Medulla oblongata (tissue), 1 donor: ENCODE data around the gene SCAI.
"Not testable (repeated sequence)": the region's sequence is repeated elsewhere in the genome, so short reads cannot be mapped to it uniquely, and the experiment has no call there.

Experiments used
- DNase-seq: peaks from one replicate; pipeline ENCODE4 v3.0.0-alpha.2; 2015; ENCODE audit errors: extremely low spot score

Gene SCAI

DNA sequence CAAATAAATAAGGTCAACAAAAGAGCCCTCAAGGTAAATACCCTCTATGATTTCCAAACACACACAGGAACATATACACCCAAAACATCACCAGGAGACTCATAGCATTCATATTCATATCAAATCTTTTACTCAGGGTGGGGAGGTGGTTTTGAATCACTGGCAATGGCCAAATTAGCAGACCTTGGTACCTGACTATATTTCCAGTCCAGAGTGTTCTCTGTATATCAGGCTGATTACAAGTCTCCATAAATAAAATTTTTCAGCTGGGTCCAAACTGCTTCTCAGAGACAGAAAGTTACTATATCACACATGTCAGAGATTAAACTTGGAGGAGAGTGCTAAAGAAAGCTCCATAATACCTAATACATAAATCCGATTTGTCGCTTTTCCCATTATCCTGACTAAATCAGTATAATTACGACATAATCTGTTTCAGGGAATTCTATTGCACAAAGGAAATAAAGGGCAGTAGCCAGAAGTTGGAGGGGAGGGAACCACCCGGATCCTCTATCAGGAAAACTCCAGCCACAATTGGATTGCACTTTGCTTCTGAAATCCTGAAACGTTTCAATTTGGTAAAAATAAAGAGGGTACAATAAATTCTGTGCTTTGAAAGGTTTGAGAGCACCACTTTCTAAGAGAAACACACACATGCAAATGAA, 195.5 kb downstream of the SCAI start:
- no peak for DNase-seq

DNA sequence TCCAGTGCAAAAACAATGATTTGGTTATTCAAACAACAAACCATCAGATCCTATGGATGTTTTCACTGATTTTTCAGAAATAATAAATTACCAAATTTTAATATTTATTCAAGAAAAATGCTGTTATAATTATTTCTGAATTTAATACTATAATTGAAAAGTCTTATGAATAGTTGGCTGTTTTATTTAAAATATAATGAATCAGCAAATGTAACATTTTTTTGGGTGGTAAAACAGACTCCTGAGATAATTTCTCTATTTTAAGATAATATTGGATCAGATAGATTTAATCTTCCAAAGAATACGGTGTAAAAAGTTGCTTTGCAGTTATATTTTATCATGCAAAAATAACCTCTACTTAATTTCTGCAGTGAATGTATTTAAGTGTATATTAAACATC, 197.2 kb downstream of the SCAI start:
- no peak for DNase-seq

DNA sequence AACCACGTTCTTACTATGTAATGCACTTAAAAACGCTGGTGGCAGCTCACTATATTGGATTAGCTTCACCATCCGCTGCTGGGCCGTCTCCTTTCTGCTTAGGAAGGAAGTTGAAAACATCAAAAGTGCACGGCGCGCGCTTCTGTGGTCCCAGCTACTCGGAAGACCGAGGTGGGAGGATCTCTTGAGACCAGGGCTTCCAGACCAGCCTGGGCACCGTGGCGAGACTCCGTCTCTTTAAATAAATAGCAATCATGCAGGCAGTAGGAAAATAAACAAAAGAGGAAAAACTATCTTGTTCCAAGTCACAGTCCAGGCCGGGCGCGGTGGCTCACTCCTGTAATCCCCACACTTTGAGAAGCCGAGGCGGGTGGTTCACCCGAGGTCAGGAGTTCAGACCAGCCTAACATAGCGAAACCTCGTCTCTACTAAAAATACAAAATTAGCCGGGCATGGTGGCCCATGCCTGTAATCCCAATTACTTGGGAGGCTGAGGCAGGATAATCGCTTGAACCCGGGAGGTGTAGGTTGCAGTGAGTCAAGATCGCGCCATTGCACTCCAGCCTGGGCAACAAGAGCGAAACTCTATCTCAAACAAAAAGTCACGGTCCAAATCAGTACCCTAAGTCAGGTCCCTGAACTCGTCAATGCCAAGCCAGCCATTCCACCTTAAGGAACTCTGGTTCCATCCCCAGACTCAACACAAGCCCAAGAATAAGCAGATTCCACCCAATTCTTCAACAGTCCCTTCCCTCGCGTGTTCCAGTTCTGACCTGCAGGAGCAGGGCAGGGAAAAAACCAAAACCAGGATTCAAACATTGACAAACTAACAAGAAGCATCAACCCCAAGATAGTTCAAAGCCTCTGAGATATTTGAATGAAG, 201.4 kb downstream of the SCAI start:
- DNase-seq = peak; percentile 53

DNA sequence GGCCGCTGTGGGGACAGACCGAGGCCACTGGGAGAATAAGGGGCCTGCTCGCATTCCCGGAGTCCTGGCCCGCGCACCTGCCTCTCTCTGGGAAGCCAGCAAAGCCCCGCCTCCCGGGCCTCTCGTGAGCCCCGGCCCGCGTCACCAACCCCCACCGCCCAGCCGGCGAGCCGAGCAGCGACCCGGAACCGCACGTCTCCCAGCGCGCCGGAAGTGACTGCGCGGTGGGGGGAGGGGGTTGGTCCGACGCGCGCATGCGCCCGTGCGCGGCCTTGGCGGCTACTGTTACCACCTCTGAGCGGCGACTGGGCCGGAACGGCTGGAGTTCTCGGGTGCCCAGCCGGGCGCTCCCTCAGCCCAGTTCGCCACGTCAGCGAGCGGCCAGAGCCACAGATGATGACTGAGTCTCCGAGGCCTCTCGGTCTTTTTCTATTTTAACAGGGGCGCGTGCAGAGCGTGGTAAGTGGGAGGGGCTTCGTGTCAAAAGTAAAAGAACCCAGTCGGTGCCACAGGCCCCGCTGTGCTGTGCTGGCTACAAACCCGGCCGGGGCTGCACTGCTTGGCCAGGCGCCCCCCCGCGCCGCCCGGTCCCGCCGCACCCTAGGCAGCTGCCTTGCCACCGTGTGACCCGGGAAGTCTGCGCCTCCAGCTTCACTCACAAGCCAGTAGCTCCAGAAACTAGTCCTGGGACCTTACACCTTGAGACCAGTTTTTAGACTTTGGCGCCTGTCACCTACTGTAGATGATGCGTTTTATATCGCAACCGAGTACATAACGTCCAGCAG, 202.2 kb downstream of the SCAI start, which contains the start of gene GOLGA1:
Gene GOLGA1 (minus strand): TSS at position 190 of the 785 bp plus-strand sequence. CDS start 2,372 bp downstream, outside the sequence.
- DNase-seq = peak; percentile 93

DNA sequence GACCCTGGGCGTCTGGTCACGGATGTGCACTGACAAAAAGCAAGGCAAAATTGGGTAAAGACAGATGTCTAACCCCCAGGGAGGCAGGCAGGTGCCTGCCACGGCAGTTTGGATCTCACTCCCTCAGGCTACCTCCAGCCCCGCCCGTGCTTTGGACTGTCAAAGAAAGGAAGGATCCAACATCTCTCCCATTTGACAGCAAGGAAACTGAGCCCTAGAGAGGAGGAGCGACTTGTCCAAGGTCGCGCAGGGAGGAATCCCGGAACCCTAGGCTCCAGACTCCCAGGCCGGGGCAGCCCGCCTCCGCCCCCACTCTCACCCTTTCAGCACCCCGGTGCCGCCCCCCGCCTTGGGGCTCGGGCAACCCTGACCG, 202.8 kb downstream of the SCAI start:
- no peak for DNase-seq

DNA sequence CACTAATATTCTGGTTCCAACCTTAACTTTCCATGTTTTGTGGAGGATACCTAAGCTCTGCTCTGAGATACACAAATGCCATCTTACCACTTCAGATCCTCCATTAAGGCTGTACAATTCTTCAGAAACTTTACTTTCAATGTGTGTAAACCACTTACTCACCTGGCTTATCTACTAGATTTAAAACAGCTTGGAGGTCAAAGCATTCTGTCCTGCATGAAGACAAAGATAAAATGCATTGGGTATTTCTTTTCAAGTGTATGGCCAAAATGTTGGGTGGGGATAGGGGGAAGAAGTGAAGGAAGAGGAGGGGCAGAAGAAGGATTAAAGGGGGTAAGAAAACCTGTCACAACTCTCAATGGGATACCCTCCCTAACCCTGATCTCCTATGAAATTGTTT, 203.4 kb downstream of the SCAI start:
- DNase-seq = no peak

DNA sequence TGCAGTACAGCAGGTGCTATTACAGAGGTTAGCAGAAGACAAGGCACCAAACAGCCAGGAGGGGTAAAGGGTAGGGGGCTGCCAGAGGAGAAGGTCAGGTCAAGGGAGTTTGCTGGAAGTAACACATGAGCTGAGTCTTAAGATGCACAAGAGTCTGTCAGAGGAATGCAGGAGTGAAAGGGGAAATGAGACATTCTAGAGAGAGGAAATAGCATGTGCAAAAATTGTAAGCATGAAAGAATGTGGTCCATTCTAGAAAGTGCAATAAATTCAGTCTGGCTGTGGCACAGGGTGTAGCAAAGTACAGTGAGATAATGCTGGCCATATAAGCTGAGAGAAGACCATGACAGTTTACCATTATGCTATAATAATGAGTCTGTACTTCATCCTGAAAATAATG, 209.0 kb downstream of the SCAI start:
- DNase-seq = no peak

DNA sequence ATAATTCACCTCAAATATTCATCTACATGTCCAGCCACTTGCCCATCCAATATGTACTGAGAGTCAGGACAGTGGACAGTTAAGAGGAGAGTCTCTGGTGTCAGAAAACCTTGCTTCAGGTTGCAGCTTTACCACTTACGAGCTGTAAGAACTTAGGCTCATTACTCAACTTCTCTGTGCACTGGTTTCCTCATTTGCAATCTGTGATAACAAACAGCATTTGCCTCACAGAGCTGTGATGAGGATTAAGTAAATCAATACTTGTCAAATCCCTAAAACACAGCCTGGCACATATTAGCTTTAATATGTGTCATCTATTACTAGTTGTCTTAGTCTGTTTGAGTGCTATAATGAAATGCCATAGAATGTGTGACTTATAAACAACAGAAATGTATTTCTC, 211.0 kb downstream of the SCAI start:
- no peak for DNase-seq

DNA sequence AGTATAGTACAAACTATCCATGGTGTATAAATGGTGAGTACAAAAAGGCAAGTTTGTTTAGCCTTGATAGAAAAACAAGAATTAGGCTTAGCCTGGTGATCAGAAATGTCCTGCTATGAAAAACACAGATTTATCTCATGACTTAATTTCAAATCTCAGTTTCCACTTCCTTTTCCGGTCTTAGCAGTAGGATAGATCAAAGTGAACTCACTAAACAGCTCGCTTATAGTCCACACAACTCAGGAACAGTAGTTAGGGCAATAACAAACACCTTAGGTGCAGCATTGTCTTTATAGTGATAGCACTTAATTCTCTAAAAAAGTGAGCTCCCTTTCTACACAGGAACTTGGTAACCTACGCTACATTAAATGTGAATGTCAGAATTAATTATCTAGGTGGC, 213.9 kb downstream of the SCAI start:
- no peak for DNase-seq

DNA sequence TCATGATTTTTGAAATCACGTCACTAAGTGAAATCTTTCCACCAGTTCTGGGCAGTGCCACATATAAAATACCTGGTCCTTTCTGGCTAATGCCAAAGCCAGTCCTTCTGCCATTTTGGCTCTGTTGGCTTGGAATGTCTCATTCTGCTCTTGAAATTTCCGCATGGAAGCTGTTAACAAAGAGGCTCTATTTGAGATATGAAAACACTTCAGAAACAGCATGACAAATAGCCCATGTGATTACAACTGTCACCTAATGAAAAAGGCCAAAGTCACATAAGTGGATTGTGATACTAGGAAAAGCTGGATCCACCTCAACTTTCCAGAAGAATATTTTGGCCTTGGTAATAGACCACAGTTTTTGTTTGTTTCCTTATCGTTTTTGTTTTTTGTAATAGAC, 215.2 kb downstream of the SCAI start:
- no peak for DNase-seq

DNA sequence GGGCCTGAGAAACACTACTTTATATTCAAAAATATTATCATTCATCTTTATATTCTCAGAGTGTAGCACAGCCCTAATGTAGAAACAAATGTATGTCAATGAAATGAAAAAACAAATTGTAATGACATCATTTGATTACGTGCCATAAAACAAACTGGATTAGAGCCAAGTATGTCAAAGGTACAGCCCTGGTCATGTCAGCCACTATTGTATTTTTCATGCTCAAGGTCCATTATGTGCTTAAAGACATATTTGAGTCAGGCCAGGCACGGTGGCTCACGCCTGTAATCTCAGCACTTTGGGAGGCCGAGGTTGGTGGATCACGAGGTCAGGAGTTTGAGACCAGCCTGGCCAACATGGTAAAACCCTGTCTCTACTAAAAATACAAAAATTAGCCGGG, 222.9 kb downstream of the SCAI start:
- DNase-seq = not testable (repeated sequence)

DNA sequence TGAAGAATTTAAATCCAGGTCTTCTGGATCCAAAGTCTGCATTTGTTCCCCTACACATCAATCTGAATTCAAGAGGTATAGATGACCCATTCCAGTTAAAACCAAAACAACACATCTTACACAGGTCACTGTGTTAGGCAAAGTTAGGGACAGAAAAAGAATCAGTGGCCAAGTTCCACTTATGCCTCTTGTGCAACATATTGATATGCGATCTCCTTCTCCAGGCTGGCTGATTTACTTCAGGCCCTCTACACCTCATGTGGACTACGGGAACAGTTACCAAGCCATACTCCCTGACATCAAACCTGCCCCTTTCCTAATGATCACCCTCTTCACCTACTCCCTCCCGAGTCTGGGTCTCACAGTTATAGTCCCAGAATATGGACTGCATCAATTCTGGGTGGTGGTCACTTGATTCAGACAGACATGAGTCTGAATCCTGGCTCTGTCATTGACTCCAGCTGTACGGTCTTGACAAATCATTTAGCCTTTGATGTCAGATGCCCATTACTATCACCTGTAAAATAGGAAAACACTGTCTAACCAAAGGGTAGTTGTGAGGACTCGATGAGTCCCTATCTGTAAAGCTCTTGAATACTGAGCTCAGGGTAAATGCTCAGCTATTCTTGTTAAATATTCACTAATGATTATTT, 228.4 kb downstream of the SCAI start:
- DNase-seq = no peak

DNA sequence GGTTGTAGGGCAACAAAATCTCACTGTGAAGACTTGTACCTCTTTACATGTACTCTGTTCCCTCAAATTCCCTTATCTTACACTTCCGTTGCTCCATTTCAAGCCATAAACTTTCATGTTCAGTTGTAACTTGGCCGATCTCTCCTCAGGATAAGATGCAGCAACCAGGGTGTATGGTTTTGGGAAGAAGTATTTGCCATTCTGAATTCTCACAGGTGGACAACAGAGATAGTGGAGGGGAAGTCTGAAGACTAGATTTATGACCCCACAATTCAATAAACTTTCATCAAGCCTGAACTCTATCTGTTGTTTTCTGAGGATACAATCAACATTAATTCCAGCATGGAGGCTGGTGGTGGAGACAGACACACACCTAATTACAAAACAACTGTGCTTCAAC, 229.9 kb downstream of the SCAI start:
- no peak for DNase-seq

DNA sequence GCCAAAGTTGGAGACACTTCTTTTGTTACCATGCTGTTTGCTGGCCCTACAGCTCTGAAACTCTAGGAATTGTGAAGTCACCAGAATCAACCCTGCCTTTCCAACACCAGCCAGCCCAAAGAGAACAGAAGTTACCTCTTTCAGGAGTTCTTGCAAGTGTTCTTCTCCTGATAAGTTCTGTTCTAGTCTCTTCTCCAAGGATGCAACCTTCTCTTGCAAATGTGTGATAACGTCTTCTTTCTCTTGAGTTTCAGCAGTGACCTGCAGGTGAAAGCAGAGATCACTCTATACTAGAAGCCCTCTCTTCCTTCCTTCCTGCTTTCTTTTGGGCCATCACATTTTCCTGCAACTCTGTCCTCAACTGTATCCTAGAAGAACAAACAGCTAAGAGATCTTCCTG, 231.6 kb downstream of the SCAI start:
- no peak for DNase-seq

DNA sequence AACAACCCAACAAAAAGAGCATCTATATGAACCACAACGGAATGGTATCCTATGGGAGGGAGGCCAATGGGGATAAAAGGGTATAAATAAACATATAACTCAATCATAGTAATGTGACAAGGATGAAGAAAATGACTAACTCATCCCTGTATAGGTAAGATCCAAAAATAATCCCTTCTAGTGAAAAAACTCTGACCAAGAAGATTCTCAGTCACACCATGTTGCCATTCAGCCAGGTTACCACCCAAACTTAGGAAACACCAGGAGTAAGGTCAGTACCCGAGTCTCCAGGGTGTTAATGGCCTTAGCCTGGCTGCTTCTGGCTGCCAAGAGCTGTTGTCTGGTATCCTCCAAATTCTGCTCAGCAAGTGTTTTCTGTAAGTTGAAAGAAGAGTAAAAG, 235.2 kb downstream of the SCAI start:
- DNase-seq = no peak

DNA sequence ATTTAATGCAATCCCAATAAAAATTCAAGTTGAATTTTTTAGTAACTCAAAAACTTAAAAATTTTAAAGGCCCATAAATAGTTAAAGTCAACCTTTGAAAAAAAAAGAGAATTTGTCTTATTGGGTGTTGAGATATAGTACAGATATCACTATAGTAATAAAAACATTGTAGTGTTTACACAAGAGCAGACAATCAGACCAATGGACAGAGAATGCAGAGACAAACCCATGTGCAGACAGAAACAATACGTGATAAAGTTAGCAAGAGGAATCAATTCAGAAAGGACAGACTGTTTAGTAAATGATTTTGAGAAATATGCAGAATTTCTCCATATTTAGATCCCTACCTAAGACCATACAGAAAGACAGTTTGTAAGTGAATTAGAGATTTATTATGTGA, 236.4 kb downstream of the SCAI start:
- no peak for DNase-seq

DNA sequence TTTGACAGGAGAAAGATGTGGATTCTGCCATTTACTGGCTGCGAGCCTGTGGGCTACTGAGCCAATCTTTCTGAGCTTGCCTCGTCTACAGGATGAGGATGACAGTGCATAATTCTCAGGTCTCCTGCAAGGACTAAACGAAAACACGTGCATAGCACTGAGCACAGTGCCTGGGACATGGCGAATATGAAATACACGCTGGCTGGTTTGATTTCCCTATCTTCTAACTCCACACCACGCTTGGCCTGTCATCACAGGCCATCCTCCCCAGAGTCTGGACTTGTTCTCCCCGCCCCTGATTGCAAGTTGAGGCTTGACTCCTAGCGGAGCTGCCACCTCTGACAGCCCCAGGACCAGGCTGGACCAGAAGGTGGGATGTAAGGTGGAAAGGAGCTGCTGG, 243.5 kb downstream of the SCAI start:
- DNase-seq = no peak

DNA sequence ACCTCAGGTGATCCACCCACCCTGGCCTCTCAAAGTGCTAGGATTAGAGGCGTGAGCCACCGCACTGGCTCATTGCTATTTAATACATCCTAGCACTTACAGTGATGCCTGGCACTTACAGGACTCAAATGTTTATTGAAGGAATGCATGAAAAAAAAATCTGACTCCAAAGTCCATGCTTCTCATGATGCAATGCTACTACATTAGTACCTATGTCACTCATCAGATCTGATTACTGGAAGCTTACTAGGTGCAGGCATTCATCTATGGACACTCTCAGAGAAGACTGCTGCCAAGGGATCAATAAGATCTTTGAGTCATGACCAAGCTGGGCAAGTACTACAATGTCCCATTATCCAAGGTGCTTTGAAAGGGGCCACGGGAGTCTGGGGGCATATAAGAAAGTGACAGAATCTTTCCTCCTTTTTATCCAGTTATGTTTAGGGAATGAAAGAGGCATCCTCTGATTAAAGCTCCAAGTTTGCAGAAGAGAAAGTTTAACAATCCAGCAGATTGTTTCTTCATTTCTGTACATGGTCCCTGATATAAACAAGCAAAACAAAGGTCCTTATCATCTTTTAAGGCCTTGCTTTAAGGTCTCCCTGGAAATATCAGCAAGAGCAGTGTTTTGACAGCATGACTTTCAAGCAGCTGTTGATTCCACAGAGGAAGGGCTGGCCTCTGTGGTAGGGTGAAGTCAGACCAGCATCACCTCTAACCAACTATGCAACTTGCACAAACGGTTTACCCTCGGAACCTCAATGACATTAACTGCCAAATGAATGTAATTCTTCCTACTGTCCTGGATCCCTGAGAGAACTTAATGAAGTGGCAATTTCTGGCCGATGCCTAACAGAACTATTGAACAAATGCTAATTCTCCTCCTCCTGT, 245.5 kb downstream of the SCAI start:
- no peak for DNase-seq

DNA sequence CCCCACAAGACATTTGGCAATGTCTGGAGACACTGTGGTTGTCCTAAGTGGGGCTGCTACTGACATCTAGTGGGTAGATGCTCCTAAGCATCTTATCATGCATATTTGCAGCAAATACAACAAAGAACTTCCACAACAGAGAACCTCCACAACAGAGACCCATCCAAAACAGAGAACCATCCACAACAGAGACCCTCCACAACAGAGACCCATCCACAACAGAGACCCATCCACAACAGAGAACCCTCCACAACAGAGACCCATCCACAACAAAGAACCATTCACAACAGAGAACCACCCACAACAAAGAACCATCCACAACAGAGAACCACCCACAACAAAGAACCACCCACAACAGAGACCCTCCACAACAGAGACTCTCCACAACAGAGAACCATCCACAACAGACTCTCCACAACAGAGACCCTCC, 248.6 kb downstream of the SCAI start:
- peak; percentile 60 for DNase-seq

DNA sequence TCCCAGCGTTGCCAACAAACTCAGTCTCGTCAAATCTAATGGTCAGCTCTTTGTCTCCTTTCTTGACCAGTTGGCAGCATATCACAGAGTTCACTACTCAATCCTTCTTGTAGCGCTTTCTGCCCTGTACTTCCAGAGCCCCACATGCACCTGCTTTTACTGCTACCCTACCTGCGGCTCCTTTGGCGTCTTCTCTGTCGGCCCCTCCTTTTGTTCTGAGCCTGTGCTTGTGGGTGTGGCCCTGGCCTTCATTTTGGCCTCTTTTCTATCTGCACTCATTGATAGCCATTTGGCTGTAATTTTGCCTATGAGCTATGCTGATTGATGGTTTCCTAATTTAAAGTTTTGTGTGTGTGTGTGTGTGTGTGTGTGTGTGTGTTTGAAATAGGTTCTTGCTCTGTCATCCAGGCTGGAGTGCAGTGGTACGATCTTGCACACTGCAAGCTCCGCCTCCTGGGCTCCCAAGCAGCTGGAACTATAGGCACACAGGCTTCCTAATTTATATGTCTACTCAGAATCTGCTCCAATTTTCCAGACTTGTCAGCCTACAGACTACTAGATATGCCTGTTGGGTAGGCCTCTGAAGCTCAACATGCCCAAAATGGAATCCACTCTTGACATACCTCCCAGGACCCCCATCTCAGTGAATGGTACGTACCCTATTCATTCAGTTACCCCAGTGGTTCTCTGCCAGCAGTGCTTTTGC, 249.1 kb downstream of the SCAI start:
- DNase-seq = no peak
